HepG2 (cell line): ENCODE measurements around the gene NFAT5. TPM values are rescaled to one million over a fixed set of nuclear protein-coding genes. Genes with fewer than 3 reads are reported as not detected.

ENCODE experiments used
- ATF7-NPFF ChIP-seq: sonication (generic); formaldehyde crosslinking; IDR thresholded peaks from 2 replicates; pipeline ENCODE4 v1.8.1; 2023; ENCODE audit warnings: mild to moderate bottlenecking, low read depth, missing genetic modification reagents, moderate library complexity
- GFI1 ChIP-seq: sonication (generic); formaldehyde crosslinking; IDR thresholded peaks from 2 replicates; pipeline ENCODE4 v1.5.0; 2020; ENCODE audit warnings: missing genetic modification reagents, mild to moderate bottlenecking, borderline replicate concordance
- GLI4 ChIP-seq: sonication (generic); formaldehyde crosslinking; IDR thresholded peaks from 2 replicates; pipeline ENCODE4 v1.5.1; 2020; ENCODE audit warnings: missing genetic modification reagents, mild to moderate bottlenecking, moderate library complexity, borderline replicate concordance
- HNRNPK ChIP-seq: fragments of 200-400 bp; formaldehyde crosslinking; IDR thresholded peaks from 2 replicates; pipeline ENCODE4 v1.6.1; 2018; ENCODE audit warnings: low read length, low read depth, moderate library complexity, mild to moderate bottlenecking; ENCODE audit not compliant: poor library complexity, severe bottlenecking
- HOXA5 ChIP-seq: sonication (generic); formaldehyde crosslinking; IDR thresholded peaks from 2 replicates; pipeline ENCODE4 v1.4.0; 2020; ENCODE audit warnings: missing genetic modification reagents
- MLX ChIP-seq: IDR thresholded peaks from 2 replicates; pipeline ENCODE4 v1.6.1; 2016
- RBFOX2 ChIP-seq: fragments of 200-400 bp; formaldehyde crosslinking; IDR thresholded peaks from 2 replicates; pipeline ENCODE4 v1.6.1; 2017; ENCODE audit warnings: low read depth, mild to moderate bottlenecking, low read length
- ZNF367 ChIP-seq: sonication (generic); formaldehyde crosslinking; IDR thresholded peaks from 2 replicates; pipeline ENCODE4 v1.4.0; 2020; ENCODE audit warnings: missing genetic modification reagents, borderline replicate concordance
- ZNF501 ChIP-seq: sonication (generic); formaldehyde crosslinking; IDR thresholded peaks from 2 replicates; pipeline ENCODE4 v1.5.1; 2020; ENCODE audit warnings: mild to moderate bottlenecking, moderate library complexity, missing genetic modification reagents
- ZNF747 ChIP-seq: sonication (generic); formaldehyde crosslinking; IDR thresholded peaks from 2 replicates; pipeline ENCODE4 v1.8.1; 2023; ENCODE audit warnings: missing genetic modification reagents, mild to moderate bottlenecking, borderline replicate concordance
- ZSCAN9 ChIP-seq: IDR thresholded peaks from 2 replicates; pipeline ENCODE4 v1.6.1; 2016; ENCODE audit warnings: borderline replicate concordance
- polyA plus RNA-seq, 8 experiments: library from polyadenylated mRNA; depleted of rRNA in 3 of 8; stranded (reverse) in 7 of 8; unstranded in 1 of 8; fragments of >200 nt; fragmentation: Illumina TruSeq in 4 of 8; extraction: Trizol in 4 of 8; gene quantifications; 2 replicates each; pipeline versions ENCODE4 v1.2.1 to v1.2.3, GENCODE V29; 2011 to 2016; ENCODE audit warnings: low read depth in 4 of 8, missing spikeins in 1 of 8, mixed read lengths in 1 of 8; ENCODE audit not compliant: insufficient read depth in 1 of 8
- total RNA-seq, 5 experiments: library from RNA; depleted of rRNA; stranded (reverse); fragments of >200 nt; fragmentation: Illumina TruSeq; extraction: Trizol; gene quantifications; 2 replicates each; pipeline ENCODE4 v1.2.3, GENCODE V29; 2016; ENCODE audit warnings: low read depth in 1 of 5
- TF ChIP-seq, protein P1 (sequence below): sonication (generic); formaldehyde crosslinking; IDR thresholded peaks from 2 replicates; pipeline ENCODE4 v1.4.0; 2020; ENCODE audit warnings: mild to moderate bottlenecking, missing genetic modification reagents
- TF ChIP-seq, protein P2 (sequence below): sonication (generic); formaldehyde crosslinking; conservative IDR thresholded peaks from 2 replicates; pipeline ENCODE4 v1.4.0; 2020; ENCODE audit warnings: mild to moderate bottlenecking, missing genetic modification reagents, moderate library complexity
- TF ChIP-seq, protein P3 (sequence below): sonication (generic); formaldehyde crosslinking; IDR thresholded peaks from 2 replicates; pipeline ENCODE4 v1.4.0; 2020; ENCODE audit warnings: mild to moderate bottlenecking, missing genetic modification reagents

NFAT5 gene
- total and polyA plus RNA-seq, 2 of the 13 experiments (the other 11 are each of a cell fraction or from before 2014, with no cell fraction given) = 20.5 to 54.3 TPM

DNA sequence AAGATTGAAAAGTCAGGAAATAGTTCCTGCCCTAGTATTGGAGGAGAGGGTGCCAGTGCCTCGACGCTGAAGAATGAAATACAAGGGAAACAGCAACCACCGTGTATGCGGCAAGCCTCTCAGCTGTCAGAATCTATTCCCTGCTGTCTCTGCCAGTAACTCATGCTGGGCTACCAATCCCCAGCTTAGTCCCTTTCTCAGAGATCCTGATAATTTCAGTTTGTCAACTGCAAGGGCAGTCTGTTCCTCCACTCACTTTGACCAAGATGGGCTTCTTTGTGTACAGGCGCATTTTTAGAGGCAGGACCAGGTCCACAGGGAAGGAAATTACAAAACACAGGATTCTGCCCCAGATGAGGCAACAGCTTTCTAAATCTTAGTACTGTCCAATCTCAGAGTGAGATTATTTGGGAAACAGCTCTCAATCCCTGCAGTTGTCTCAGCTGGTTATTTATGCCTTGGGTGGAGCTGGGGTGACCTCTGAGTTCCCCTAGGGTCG is 159.3 kb downstream of the NFAT5 start (continued):
- TF ChIP-seq GLI4 (CRISPR knock-in tag) (peak; percentile 29; the same call in 1 of the 2 replicates), ZNF367 (CRISPR knock-in tag) (no peak), HOXA5 (CRISPR knock-in tag) (no peak), ZNF501 (CRISPR knock-in tag) (0 out of 2 replicates have a peak, but pooled peaks have one; percentile 33), GFI1 (CRISPR knock-in tag) (peak; percentile 38; the same call in 1 of the 2 replicates), MLX (CRISPR knock-in tag) (0 out of 2 replicates have a peak, but pooled peaks have one; percentile 11), ZSCAN9 (no peak), ATF7-NPFF (CRISPR knock-in tag) (0 out of 2 replicates have a peak, but pooled peaks have one; percentile 9), ZNF747 (CRISPR knock-in tag) (peak; percentile 24; the same call in 1 of the 2 replicates), HNRNPK (no peak), RBFOX2 (peak; percentile 22; the same call in 1 of the 2 replicates)
- TF ChIP-seq, protein P1, sequence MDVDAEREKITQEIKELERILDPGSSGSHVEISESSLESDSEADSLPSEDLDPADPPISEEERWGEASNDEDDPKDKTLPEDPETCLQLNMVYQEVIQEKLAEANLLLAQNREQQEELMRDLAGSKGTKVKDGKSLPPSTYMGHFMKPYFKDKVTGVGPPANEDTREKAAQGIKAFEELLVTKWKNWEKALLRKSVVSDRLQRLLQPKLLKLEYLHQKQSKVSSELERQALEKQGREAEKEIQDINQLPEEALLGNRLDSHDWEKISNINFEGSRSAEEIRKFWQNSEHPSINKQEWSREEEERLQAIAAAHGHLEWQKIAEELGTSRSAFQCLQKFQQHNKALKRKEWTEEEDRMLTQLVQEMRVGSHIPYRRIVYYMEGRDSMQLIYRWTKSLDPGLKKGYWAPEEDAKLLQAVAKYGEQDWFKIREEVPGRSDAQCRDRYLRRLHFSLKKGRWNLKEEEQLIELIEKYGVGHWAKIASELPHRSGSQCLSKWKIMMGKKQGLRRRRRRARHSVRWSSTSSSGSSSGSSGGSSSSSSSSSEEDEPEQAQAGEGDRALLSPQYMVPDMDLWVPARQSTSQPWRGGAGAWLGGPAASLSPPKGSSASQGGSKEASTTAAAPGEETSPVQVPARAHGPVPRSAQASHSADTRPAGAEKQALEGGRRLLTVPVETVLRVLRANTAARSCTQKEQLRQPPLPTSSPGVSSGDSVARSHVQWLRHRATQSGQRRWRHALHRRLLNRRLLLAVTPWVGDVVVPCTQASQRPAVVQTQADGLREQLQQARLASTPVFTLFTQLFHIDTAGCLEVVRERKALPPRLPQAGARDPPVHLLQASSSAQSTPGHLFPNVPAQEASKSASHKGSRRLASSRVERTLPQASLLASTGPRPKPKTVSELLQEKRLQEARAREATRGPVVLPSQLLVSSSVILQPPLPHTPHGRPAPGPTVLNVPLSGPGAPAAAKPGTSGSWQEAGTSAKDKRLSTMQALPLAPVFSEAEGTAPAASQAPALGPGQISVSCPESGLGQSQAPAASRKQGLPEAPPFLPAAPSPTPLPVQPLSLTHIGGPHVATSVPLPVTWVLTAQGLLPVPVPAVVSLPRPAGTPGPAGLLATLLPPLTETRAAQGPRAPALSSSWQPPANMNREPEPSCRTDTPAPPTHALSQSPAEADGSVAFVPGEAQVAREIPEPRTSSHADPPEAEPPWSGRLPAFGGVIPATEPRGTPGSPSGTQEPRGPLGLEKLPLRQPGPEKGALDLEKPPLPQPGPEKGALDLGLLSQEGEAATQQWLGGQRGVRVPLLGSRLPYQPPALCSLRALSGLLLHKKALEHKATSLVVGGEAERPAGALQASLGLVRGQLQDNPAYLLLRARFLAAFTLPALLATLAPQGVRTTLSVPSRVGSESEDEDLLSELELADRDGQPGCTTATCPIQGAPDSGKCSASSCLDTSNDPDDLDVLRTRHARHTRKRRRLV (CRISPR knock-in tag) = peak; percentile 57; the same call in 1 of the 2 replicates
- TF ChIP-seq, protein P2, sequence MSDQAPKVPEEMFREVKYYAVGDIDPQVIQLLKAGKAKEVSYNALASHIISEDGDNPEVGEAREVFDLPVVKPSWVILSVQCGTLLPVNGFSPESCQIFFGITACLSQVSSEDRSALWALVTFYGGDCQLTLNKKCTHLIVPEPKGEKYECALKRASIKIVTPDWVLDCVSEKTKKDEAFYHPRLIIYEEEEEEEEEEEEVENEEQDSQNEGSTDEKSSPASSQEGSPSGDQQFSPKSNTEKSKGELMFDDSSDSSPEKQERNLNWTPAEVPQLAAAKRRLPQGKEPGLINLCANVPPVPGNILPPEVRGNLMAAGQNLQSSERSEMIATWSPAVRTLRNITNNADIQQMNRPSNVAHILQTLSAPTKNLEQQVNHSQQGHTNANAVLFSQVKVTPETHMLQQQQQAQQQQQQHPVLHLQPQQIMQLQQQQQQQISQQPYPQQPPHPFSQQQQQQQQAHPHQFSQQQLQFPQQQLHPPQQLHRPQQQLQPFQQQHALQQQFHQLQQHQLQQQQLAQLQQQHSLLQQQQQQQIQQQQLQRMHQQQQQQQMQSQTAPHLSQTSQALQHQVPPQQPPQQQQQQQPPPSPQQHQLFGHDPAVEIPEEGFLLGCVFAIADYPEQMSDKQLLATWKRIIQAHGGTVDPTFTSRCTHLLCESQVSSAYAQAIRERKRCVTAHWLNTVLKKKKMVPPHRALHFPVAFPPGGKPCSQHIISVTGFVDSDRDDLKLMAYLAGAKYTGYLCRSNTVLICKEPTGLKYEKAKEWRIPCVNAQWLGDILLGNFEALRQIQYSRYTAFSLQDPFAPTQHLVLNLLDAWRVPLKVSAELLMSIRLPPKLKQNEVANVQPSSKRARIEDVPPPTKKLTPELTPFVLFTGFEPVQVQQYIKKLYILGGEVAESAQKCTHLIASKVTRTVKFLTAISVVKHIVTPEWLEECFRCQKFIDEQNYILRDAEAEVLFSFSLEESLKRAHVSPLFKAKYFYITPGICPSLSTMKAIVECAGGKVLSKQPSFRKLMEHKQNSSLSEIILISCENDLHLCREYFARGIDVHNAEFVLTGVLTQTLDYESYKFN (CRISPR knock-in tag) = peak; percentile 29; the same call in 1 of the 2 replicates
- TF ChIP-seq, protein P3, sequence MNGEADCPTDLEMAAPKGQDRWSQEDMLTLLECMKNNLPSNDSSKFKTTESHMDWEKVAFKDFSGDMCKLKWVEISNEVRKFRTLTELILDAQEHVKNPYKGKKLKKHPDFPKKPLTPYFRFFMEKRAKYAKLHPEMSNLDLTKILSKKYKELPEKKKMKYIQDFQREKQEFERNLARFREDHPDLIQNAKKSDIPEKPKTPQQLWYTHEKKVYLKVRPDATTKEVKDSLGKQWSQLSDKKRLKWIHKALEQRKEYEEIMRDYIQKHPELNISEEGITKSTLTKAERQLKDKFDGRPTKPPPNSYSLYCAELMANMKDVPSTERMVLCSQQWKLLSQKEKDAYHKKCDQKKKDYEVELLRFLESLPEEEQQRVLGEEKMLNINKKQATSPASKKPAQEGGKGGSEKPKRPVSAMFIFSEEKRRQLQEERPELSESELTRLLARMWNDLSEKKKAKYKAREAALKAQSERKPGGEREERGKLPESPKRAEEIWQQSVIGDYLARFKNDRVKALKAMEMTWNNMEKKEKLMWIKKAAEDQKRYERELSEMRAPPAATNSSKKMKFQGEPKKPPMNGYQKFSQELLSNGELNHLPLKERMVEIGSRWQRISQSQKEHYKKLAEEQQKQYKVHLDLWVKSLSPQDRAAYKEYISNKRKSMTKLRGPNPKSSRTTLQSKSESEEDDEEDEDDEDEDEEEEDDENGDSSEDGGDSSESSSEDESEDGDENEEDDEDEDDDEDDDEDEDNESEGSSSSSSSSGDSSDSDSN (CRISPR knock-in tag) = peak; percentile 30; the same call in 1 of the 2 replicates
